Body of pancreas (tissue), 4 donors: ENCODE measurements around the gene PRAF2.

Source experiments
- CTCF ChIP-seq, 7 experiments: fragments of 450-650 bp in 4 of 7; fragments of 200-600 bp in 3 of 7; sonication (generic) in 3 of 7; IDR thresholded peaks; one replicate each; pipeline ENCODE4 v1.5.1; 2016 to 2019; ENCODE audit warnings: antibody characterized with exemption in 7 of 7
- POLR2A ChIP-seq, 3 donors: fragments of 450-650 bp; IDR thresholded peaks; one replicate each; pipeline ENCODE4 v1.6.1; 2016; ENCODE audit warnings: antibody characterized with exemption in 3 of 3, mild to moderate bottlenecking in 2 of 3

GRCh38 chrX:49106930-49107329 lies 33.1 kb upstream of the PRAF2 start:
- TF ChIP-seq CTCF (IDR thresholded peaks at IDR 0.05): peak in 5 of 7 experiments; percentile 17 to 47 (median 39)
- no peak for TF ChIP-seq POLR2A (IDR thresholded peaks at IDR 0.05)
